Measurements from ENCODE around the gene IFNA7.
"Not testable (repeated sequence)": the region's sequence is repeated elsewhere in the genome, so short reads cannot be mapped to it uniquely, and the experiment has no call there.

DNA sequence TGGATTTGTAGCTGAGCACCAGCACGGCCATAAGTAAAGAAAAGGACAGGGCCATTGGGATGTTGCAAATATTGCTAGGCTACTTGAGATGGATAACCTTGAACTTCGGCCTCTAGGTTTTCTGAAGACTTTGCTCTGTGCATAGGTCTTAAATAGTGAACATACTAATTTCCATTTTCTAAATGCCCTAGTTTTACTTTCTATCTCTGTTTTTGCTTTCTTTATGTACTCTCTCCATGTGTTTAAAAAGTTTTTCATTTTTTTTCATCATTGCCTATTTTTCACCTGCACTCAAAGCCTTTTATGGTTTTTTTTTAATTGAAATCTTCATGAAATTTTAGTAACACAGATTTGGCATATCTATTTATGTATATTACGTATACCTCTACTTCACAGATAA, 5.0 kb upstream of the IFNA7 start, which contains the start of gene IFNA10:
- TF ChIP-seq EZH2 (IDR thresholded peaks at IDR 0.05); POLR2AphosphoS5 (IDR thresholded peaks at IDR 0.05; ENCODE audit: borderline replicate concordance, low read depth, low read length); FOXP2 (optimal IDR thresholded peaks at IDR 0.05; ENCODE audit: control extremely low read depth, extremely low read length, insufficient read depth): not testable (repeated sequence)

Data from SK-N-MC (cell line).